ENCODE results near the gene EIF2D. TPM values are rescaled to one million over a fixed set of nuclear protein-coding genes. Genes with fewer than 3 reads are reported as not detected.

The EIF2D gene
- total and polyA plus RNA-seq, 2 of the 13 experiments (the other 11 are each of a cell fraction or from before 2014, with no cell fraction given) = 45.1 to 64.9 TPM

GRCh38 chr1:206635080-206635977 lies 23.1 kb upstream of the EIF2D start, which contains the start of gene DYRK3 (continued):
- no peak for TF ChIP-seq CBX2 (IDR thresholded peaks at IDR 0.05; ENCODE audit: low read depth, low read length)
- no peak for TF ChIP-seq CBX2 (CRISPR knock-in tag; IDR thresholded peaks at IDR 0.05; ENCODE audit: low read depth)
- TF ChIP-seq ZSCAN5A (CRISPR knock-in tag; IDR thresholded peaks at IDR 0.05; ENCODE audit: borderline replicate concordance) = 0 out of 2 replicates have a peak, but pooled peaks have one; percentile 38
- no peak for TF ChIP-seq TEAD2 (CRISPR knock-in tag; IDR thresholded peaks at IDR 0.05)
- TF ChIP-seq ZNF773 (CRISPR knock-in tag; IDR thresholded peaks at IDR 0.05; ENCODE audit: borderline replicate concordance) = 0 out of 2 replicates have a peak, but pooled peaks have one; percentile 26
- TF ChIP-seq HDAC6 (IDR thresholded peaks at IDR 0.05; ENCODE audit: low read depth, low read length) = no peak
- TF ChIP-seq ZFP41 (CRISPR knock-in tag; IDR thresholded peaks at IDR 0.05; ENCODE audit: borderline replicate concordance) = 0 out of 2 replicates have a peak, but pooled peaks have one; percentile 37
- peak; percentile 42; the same call in 1 of the 2 replicates for TF ChIP-seq ARID5B (CRISPR knock-in tag; IDR thresholded peaks at IDR 0.05)
- TF ChIP-seq, protein P1, sequence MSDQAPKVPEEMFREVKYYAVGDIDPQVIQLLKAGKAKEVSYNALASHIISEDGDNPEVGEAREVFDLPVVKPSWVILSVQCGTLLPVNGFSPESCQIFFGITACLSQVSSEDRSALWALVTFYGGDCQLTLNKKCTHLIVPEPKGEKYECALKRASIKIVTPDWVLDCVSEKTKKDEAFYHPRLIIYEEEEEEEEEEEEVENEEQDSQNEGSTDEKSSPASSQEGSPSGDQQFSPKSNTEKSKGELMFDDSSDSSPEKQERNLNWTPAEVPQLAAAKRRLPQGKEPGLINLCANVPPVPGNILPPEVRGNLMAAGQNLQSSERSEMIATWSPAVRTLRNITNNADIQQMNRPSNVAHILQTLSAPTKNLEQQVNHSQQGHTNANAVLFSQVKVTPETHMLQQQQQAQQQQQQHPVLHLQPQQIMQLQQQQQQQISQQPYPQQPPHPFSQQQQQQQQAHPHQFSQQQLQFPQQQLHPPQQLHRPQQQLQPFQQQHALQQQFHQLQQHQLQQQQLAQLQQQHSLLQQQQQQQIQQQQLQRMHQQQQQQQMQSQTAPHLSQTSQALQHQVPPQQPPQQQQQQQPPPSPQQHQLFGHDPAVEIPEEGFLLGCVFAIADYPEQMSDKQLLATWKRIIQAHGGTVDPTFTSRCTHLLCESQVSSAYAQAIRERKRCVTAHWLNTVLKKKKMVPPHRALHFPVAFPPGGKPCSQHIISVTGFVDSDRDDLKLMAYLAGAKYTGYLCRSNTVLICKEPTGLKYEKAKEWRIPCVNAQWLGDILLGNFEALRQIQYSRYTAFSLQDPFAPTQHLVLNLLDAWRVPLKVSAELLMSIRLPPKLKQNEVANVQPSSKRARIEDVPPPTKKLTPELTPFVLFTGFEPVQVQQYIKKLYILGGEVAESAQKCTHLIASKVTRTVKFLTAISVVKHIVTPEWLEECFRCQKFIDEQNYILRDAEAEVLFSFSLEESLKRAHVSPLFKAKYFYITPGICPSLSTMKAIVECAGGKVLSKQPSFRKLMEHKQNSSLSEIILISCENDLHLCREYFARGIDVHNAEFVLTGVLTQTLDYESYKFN (CRISPR knock-in tag; conservative IDR thresholded peaks at IDR 0.05) = peak; percentile 55; the same call in 1 of the 2 replicates
- 0 out of 2 replicates have a peak, but pooled peaks have one; percentile 44 for TF ChIP-seq SMYD3 (CRISPR knock-in tag; IDR thresholded peaks at IDR 0.05)
- no peak for TF ChIP-seq ATF1 (CRISPR knock-in tag; IDR thresholded peaks at IDR 0.05)
- TF ChIP-seq ZNF709 (CRISPR knock-in tag; IDR thresholded peaks at IDR 0.05) = peak; percentile 72; the same call in 1 of the 2 replicates
- TF ChIP-seq MYC (CRISPR knock-in tag; IDR thresholded peaks at IDR 0.05; ENCODE audit: borderline replicate concordance) = peak; percentile 95
- TF ChIP-seq, protein P2, sequence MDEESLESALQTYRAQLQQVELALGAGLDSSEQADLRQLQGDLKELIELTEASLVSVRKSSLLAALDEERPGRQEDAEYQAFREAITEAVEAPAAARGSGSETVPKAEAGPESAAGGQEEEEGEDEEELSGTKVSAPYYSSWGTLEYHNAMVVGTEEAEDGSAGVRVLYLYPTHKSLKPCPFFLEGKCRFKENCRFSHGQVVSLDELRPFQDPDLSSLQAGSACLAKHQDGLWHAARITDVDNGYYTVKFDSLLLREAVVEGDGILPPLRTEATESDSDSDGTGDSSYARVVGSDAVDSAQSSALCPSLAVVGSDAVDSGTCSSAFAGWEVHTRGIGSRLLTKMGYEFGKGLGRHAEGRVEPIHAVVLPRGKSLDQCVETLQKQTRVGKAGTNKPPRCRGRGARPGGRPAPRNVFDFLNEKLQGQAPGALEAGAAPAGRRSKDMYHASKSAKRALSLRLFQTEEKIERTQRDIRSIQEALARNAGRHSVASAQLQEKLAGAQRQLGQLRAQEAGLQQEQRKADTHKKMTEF (CRISPR knock-in tag; IDR thresholded peaks at IDR 0.05) = peak; percentile 59
- peak; percentile 59; the same call in 1 of the 2 replicates for TF ChIP-seq REL (CRISPR knock-in tag; conservative IDR thresholded peaks at IDR 0.05)
- no peak for TF ChIP-seq ZNF513 (CRISPR knock-in tag; conservative IDR thresholded peaks at IDR 0.05)
